Ascending aorta (tissue), 2 donors: ENCODE data around the gene SARNP. TPM values are rescaled to one million over a fixed set of nuclear protein-coding genes. Genes with fewer than 3 reads are reported as not detected.

Source experiments
- DNase-seq, 2 donors: peaks; one replicate each; pipeline ENCODE4 v3.0.0-alpha.2; 2019; ENCODE audit warnings: low spot score in 2 of 2
- H3K27ac ChIP-seq, 2 donors: fragments of 200-600 bp; sonication (generic); one replicate each; pipeline ENCODE4 v1.5.1; 2016 to 2017; ENCODE audit warnings: mild to moderate bottlenecking in 1 of 2
- H3K27me3 ChIP-seq: fragments of 200-600 bp; sonication (generic); one replicate; pipeline ENCODE4 v1.5.1; 2017
- H3K36me3 ChIP-seq, 2 donors: fragments of 200-600 bp; sonication (generic); one replicate each; pipeline ENCODE4 v1.5.1; 2016
- H3K4me1 ChIP-seq, 2 donors: fragments of 200-600 bp; sonication (generic); one replicate each; pipeline ENCODE4 v1.5.1; 2016 to 2017; ENCODE audit warnings: mild to moderate bottlenecking in 1 of 2
- H3K4me3 ChIP-seq, 2 donors: fragments of 200-600 bp; sonication (generic); one replicate each; pipeline ENCODE4 v1.5.1; 2016 to 2017; ENCODE audit warnings: mild to moderate bottlenecking in 1 of 2
- H3K9me3 ChIP-seq, 2 donors: fragments of 200-600 bp; sonication (generic); one replicate each; pipeline ENCODE4 v1.5.1; 2016
- CTCF ChIP-seq, 3 experiments: fragments of 200-600 bp in 2 of 3; fragments of 450-650 bp in 1 of 3; sonication (generic) in 2 of 3; IDR thresholded peaks; one replicate each; pipeline ENCODE4 v1.5.1; 2016 to 2019; ENCODE audit warnings: antibody characterized with exemption in 3 of 3, mild to moderate bottlenecking in 1 of 3, moderate library complexity in 1 of 3
- intact Hi-C: fragments of 100-400 bp; cut with DNase I; formaldehyde crosslinking; loops from one replicate; pipeline ENCODE4 v1.15.1; 2023
- total RNA-seq: library from RNA; depleted of rRNA; stranded (reverse); fragments of >200 nt; gene quantifications from one replicate; pipeline ENCODE4 v1.1.0, GENCODE V29; 2016

Gene SARNP
- total RNA-seq, 1 donor from 2014 or later: 13.4 TPM

DNA sequence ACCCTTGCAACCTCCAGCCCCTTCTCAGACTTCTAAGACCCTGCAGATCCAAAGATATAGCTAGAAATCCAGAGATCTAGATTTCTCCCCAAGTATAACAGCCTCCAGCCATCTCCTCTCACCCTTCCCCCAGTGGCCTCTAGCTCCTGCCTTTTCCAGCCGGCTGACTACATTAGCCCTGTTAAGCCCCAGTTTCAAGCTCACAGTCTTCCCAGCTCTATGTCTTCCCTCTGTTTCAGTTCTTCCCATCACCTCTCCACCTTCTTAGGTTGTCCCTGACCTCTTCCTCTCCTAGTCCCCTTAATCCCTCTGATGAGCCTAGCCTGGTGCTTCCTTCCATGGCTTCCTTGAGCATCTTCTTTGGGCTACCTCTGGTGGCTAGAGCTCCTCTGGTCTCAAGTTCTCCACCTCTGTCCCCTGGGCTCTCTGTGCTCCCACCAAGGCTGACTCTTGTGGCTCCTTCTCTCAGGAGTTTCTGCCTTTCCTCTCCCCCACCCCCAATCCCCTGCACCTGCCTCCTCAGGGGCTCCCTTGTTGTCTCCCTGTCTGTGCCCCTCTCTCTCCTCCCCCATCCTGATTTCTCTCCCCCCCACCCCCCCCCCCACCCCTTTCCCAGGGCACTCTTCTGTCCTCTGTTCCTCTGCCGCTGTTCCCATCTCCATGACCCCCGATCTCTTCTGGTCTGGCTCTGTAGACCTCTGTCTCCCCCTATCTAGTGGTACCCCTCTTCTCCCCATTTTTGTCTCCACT is 75.4 kb downstream of the SARNP start:
- H3K4me1 ChIP-seq: peaks cover 16 to 30% of the 10 kb centered on the region in 2 donors
- DNase-seq: peak in 1 of 2 donors; percentile 45
- H3K9me3 ChIP-seq: no peaks in the 10 kb centered on the region
- no peak for TF ChIP-seq CTCF (IDR thresholded peaks at IDR 0.05)
- H3K27me3 ChIP-seq: no peaks in the 10 kb centered on the region
- H3K27ac ChIP-seq: peak overlapping the region in 1 of 2 donors; percentile 76
- intact Hi-C loops: loop anchor here (5.0 kb wide), 3 partner anchors 75 to 300 kb away; partner anchors contain the start of genes ORMDL2, PYM1, RPS26 and SARNP
- H3K36me3 ChIP-seq: no peaks in the 10 kb centered on the region
- peak overlapping the region in 1 of 2 donors; percentile 96 for H3K4me3 ChIP-seq

DNA sequence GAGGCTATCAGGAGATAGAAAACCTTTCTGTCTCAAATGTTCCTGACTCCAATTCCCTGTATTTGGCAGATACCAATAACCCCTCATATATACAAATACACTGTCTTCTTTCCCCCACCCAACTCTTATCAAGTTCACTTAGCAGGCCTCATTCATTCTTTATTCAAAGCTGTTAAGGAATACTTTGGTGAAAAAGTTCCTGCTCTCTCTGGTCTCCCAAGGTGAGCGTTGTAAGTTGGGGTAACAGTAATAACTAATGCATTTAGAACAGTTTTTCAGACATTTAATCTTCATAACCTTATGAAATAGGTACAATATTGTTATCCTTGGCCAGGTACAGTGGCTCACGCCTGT is 78.5 kb downstream of the SARNP start:
- no peak overlapping the region for H3K27ac ChIP-seq
- intact Hi-C loops: no loop called here
- no peaks in the 10 kb centered on the region for H3K9me3 ChIP-seq
- TF ChIP-seq CTCF (IDR thresholded peaks at IDR 0.05): no peak
- no peaks in the 10 kb centered on the region for H3K36me3 ChIP-seq
- no peak overlapping the region for H3K4me3 ChIP-seq
- DNase-seq: no peak
- peaks cover 9 to 16% of the 10 kb centered on the region in 2 donors for H3K4me1 ChIP-seq
- H3K27me3 ChIP-seq: no peaks in the 10 kb centered on the region

DNA sequence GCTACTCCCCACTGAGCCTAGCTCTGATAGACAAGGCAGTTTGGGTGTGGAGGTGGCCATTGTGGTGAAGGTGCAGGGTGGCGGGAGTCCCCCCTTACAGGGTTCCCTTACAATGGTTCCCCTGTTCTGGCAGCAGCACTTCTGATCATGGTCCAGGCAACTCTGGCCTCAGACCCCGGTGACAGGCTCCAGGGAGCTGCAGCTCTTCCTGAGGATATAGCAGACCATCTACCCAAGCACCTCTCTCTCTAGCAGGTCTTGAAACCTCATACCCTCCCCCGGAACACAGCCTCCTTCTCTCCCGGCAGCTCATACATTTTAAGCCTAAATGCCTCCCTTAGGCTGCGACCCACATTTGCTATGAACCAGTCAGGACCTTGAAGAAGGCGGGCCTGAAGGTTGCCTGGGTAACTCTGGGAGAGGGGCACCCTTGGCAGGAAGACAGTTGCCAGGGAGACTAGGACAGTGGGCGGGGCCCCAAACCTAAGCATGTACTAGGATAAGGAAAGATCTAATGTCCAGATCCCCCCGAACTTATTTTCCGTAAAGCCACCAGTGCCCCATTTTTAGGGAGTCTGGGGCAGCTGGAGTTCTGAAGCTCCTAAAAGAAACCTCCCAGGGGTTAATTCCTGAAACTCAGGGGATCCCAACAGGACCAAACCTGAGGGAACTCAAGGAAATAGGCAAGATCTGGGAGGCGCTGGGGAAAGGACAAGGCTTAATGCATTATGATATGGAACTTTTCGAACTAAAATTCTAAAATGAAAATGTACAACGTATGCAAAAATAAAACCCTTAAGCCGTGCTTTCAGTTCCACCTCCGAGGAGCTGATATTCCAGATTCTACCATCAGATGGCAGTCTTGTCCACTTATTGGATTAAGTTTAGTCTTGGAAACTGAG is 79.2 kb downstream of the SARNP start:
- H3K36me3 ChIP-seq: no peaks in the 10 kb centered on the region
- no peaks in the 10 kb centered on the region for H3K27me3 ChIP-seq
- H3K27ac ChIP-seq: peak overlapping the region; percentile 81 to 82
- DNase-seq: peak; percentile 64 to 93
- intact Hi-C loops: loop anchor here (1.0 kb wide), 2 partner anchors 59 to 202 kb away; no protein-coding TSS in a partner anchor
- no peaks in the 10 kb centered on the region for H3K9me3 ChIP-seq
- peaks cover 3 to 13% of the 10 kb centered on the region in 2 donors for H3K4me1 ChIP-seq
- TF ChIP-seq CTCF (IDR thresholded peaks at IDR 0.05): peak; percentile 82 to 89 (median 86)
- peak overlapping the region; percentile 65 to 73 for H3K4me3 ChIP-seq

GRCh38 chr12:55737581-55738122 is 79.9 kb downstream of the SARNP start:
- Histone ChIP-seq H3K9me3 (no peaks in the 10 kb centered on the region), H3K36me3 (no peaks in the 10 kb centered on the region), H3K4me1 (peaks cover 3 to 11% of the 10 kb centered on the region in 2 donors), H3K4me3 (peak overlapping the region; percentile 65 to 73), H3K27ac (peak overlapping the region; percentile 81 to 82), H3K27me3 (no peaks in the 10 kb centered on the region)
- TF ChIP-seq CTCF (IDR thresholded peaks at IDR 0.05): peak in 1 of 3 experiments; percentile 0
- DNase-seq: peak in 1 of 2 donors; percentile 63
- intact Hi-C loops: loop anchor here (1.0 to 2.0 kb wide), 4 partner anchors 56 to 203 kb away; a partner anchor contains a TSS

- H3K27ac ChIP-seq: peak overlapping the region; percentile 81 to 82
- intact Hi-C loops: loop anchor here (1.0 to 2.0 kb wide), 2 partner anchors 56 to 78 kb away; a partner anchor contains a TSS
- peaks cover 3 to 9% of the 10 kb centered on the region in 2 donors for H3K4me1 ChIP-seq
- H3K27me3 ChIP-seq: no peaks in the 10 kb centered on the region
- no peak overlapping the region for H3K4me3 ChIP-seq
- H3K36me3 ChIP-seq: no peaks in the 10 kb centered on the region
- DNase-seq: peak in 1 of 2 donors; percentile 88
- H3K9me3 ChIP-seq: no peaks in the 10 kb centered on the region
- peak; percentile 77 to 85 (median 83) for TF ChIP-seq CTCF (IDR thresholded peaks at IDR 0.05)
Measured at GRCh38 chr12:55736780-55737580, 80.5 kb downstream of the SARNP start.
